A673 (cell line): Measurements from ENCODE around the gene CNNM3. TPM values are rescaled to one million over a fixed set of nuclear protein-coding genes. Genes with fewer than 3 reads are reported as not detected.

ENCODE experiments used
- BruUV-seq: library from RNA; stranded (reverse); fragments of 400-500 nt; replicated peaks from 2 replicates; lab custom pipeline; 2021; lab: Mats Ljungman, UMichigan
- CTCF ChIA-PET: fragments of 300-600 bp; sonication (Branson Sonifier 250); formaldehyde crosslinking; loops from one replicate; lab custom pipeline; 2022; ENCODE audit warnings: antibody characterized with exemption; lab: Charles Lee
- POLR2A ChIA-PET: fragments of 300-600 bp; sonication (Branson Sonifier 250); formaldehyde crosslinking; loops from one replicate; lab custom pipeline; 2022; ENCODE audit warnings: antibody characterized with exemption; ENCODE audit not compliant: low non-redundant PET; lab: Charles Lee
- DNase-seq: peaks from one replicate; pipeline ENCODE4 v3.0.0-alpha.2; 2015; ENCODE audit warnings: low spot score
- H3K27ac ChIP-seq: fragments of 200-600 bp; sonication (generic); 2 replicates; pipeline ENCODE4 v1.5.1; 2016; ENCODE audit warnings: mixed run types, low read depth, mild to moderate bottlenecking, mixed read lengths, antibody characterized with exemption, low read length; ENCODE audit not compliant: poor library complexity, severe bottlenecking
- H3K27me3 ChIP-seq: fragments of 200-600 bp; sonication (generic); replicated peaks from 2 replicates; pipeline ENCODE4 v1.6.1; 2017; ENCODE audit warnings: mixed run types, low read depth, mild to moderate bottlenecking, mixed read lengths, antibody characterized with exemption, low read length; ENCODE audit not compliant: insufficient read depth, poor library complexity
- H3K36me3 ChIP-seq: fragments of 200-600 bp; sonication (generic); 2 replicates; pipeline ENCODE4 v1.6.1; 2016; ENCODE audit warnings: mixed run types, mild to moderate bottlenecking, mixed read lengths, antibody characterized with exemption, low read length; ENCODE audit not compliant: insufficient read depth, poor library complexity, severe bottlenecking
- H3K4me1 ChIP-seq: fragments of 200-600 bp; sonication (generic); 2 replicates; pipeline ENCODE4 v1.6.1; 2017; ENCODE audit warnings: mixed run types, mild to moderate bottlenecking, mixed read lengths, antibody characterized with exemption, low read length; ENCODE audit not compliant: insufficient read depth, poor library complexity, severe bottlenecking
- H3K4me3 ChIP-seq: fragments of 200-600 bp; sonication (generic); 2 replicates; pipeline ENCODE4 v1.5.1; 2016; ENCODE audit warnings: low read depth, mixed run types, mild to moderate bottlenecking, mixed read lengths, low read length; ENCODE audit not compliant: poor library complexity, severe bottlenecking
- H3K9me3 ChIP-seq: fragments of 200-600 bp; sonication (generic); 2 replicates; pipeline ENCODE4 v1.6.1; 2016; ENCODE audit warnings: mixed run types, low read depth, mild to moderate bottlenecking, mixed read lengths, antibody characterized with exemption, low read length; ENCODE audit not compliant: poor library complexity, severe bottlenecking
- EZH2 ChIP-seq: fragments of 200-600 bp; sonication (generic); IDR thresholded peaks from 2 replicates; pipeline ENCODE4 v1.6.1; 2017; ENCODE audit warnings: borderline replicate concordance, low read depth, mild to moderate bottlenecking, mixed read lengths, antibody characterized with exemption, low read length; ENCODE audit not compliant: poor library complexity, severe bottlenecking
- intact Hi-C: fragments of 100-400 bp; cut with micrococcal nuclease; formaldehyde crosslinking; loops from one replicate; pipeline ENCODE4 v1.10.0; 2022; ENCODE audit not compliant: unreplicated experiment
- total RNA-seq: library from RNA; stranded (reverse); gene quantifications from 2 replicates; pipeline ENCODE4 v1.2.3, GENCODE V29; 2021
- TF ChIP-seq, protein P1 (sequence below): fragments of 300-800, 200-600 bp; sonication (generic); conservative IDR thresholded peaks from 2 replicates; pipeline ENCODE4 v1.5.1; 2017; ENCODE audit warnings: low read depth, mild to moderate bottlenecking, antibody characterized with exemption, low read length, moderate library complexity, mixed read lengths

Gene CNNM3
- total RNA-seq, 1 experiment from 2014 or later = 20.9 TPM

DNA sequence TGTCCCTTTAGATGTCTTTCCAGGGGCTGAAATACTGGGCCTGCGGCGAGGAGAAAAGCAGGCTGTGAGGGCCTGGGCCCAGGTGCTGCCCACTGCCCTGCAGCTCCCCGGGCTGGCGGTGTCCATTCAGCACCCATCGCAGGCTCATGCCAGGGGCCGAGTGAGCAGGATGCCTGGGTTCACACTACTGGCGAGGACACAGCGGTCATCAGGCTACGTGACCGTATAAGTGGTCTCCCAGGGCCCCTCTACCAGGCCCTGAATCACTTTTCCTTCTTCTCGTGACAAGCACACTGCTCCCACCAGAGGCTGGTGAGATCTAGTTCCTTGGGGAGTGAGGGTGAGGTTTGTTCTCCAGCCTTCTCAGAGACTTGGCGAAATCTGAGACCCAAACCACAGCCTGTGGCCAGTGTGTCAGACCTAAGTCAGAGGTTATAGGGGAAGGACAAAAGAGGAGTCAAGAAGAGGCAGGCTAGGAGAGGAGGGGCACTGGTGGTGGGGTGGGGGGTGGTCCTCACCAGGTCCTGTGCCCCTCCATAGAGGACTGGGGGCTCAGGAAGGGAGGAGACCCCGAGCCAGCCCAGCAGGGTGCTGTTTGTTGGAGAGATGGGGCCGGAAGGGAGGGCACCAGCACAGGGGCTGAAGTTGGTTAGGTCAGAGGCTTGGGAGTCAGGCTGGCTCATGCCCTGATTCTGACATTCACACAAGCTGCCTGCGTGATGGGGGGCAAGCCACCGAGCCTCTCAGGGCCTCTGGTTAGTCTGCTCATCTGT, 60.4 kb downstream of the CNNM3 start:
- H3K36me3 ChIP-seq = no peaks in the 10 kb centered on the region
- TF ChIP-seq EZH2 = no peak
- TF ChIP-seq, protein P1, sequence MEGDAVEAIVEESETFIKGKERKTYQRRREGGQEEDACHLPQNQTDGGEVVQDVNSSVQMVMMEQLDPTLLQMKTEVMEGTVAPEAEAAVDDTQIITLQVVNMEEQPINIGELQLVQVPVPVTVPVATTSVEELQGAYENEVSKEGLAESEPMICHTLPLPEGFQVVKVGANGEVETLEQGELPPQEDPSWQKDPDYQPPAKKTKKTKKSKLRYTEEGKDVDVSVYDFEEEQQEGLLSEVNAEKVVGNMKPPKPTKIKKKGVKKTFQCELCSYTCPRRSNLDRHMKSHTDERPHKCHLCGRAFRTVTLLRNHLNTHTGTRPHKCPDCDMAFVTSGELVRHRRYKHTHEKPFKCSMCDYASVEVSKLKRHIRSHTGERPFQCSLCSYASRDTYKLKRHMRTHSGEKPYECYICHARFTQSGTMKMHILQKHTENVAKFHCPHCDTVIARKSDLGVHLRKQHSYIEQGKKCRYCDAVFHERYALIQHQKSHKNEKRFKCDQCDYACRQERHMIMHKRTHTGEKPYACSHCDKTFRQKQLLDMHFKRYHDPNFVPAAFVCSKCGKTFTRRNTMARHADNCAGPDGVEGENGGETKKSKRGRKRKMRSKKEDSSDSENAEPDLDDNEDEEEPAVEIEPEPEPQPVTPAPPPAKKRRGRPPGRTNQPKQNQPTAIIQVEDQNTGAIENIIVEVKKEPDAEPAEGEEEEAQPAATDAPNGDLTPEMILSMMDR = no peak
- intact Hi-C loops = no loop called here
- H3K9me3 ChIP-seq = no peaks in the 10 kb centered on the region
- CTCF ChIA-PET = interaction anchor here (1.0 kb wide), 1 partner anchor 8 kb away, joined by 3 read pairs; no protein-coding TSS in a partner anchor
- peak overlapping the region; percentile 23 for H3K27ac ChIP-seq
- no peak overlapping the region for H3K4me3 ChIP-seq
- BruUV-seq = no TSS peak
- DNase-seq = no peak
- H3K27me3 ChIP-seq = no peaks in the 10 kb centered on the region
- POLR2A ChIA-PET = no interaction called here
- H3K4me1 ChIP-seq = peaks cover 34% of the 10 kb centered on the region

DNA sequence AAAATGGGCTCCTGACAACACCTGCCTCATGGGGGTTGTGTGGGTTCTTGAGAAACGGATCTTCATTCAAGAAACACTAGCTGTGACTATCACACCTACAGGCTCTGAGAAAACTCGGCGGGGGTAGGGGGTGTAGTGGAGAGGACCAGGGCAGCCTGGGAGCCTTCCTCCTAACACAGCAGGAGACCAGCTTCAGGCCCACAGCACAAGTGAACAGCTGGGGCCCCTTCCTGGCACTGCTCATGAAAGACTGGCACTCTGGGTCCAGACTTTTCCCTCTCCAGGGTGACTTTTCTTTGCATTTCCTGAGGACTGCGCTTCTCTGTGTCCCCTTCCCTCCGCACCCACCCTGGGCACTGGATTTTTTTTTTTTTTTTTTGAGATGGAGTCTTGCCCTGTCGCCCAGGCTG, 61.0 kb downstream of the CNNM3 start:
- Histone ChIP-seq H3K4me3 (no peak overlapping the region), H3K27me3 (no peaks in the 10 kb centered on the region), H3K36me3 (no peaks in the 10 kb centered on the region), H3K4me1 (peaks cover 40% of the 10 kb centered on the region), H3K27ac (no peak overlapping the region), H3K9me3 (no peaks in the 10 kb centered on the region)
- TF ChIP-seq, protein P1 = no peak
- no peak for TF ChIP-seq EZH2
- ChIA-PET CTCF (interaction anchor here (1.0 kb wide), 1 partner anchor 9 kb away, joined by 3 read pairs; no protein-coding TSS in a partner anchor), POLR2A (no interaction called here)
- BruUV-seq = no TSS peak
- intact Hi-C loops = no loop called here
- DNase-seq = no peak

DNA sequence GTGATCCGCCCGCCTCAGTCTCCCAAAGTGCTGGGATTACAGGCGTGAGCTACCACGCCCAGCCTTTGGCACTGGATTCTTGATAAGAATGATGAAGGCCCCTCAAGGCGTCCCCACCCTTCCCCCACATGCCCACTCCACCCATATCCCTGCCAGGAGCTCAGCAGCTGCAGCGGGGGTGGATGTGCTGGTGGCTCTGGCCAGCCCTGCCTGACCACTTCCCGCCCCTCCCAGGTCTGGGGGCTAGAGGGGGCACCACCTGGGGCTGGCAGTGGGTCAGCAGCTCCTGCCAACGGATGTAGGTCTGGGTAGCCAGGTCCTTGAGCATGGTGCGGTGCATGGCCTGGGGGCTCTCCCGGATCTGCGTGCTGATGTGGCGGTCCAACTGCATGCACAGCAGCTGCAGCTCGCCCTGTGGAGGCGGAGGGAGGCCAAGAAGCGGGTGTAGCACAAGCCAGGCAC, 61.6 kb downstream of the CNNM3 start:
- no peaks in the 10 kb centered on the region for H3K9me3 ChIP-seq
- H3K36me3 ChIP-seq = no peaks in the 10 kb centered on the region
- no peak overlapping the region for H3K4me3 ChIP-seq
- no TSS peak for BruUV-seq
- DNase-seq = no peak
- intact Hi-C loops = no loop called here
- TF ChIP-seq, protein P1 = no peak
- no peak for TF ChIP-seq EZH2
- H3K27me3 ChIP-seq = no peaks in the 10 kb centered on the region
- H3K27ac ChIP-seq = no peak overlapping the region
- H3K4me1 ChIP-seq = peaks cover 45% of the 10 kb centered on the region
- CTCF ChIA-PET = interaction anchor here (1.0 kb wide), 1 partner anchor 9 kb away, joined by 3 read pairs; no protein-coding TSS in a partner anchor
- POLR2A ChIA-PET = no interaction called here
